Glomerular endothelial cell (primary cell): ENCODE measurements around the gene IL17RA. TPM values are rescaled to one million over a fixed set of nuclear protein-coding genes. Genes with fewer than 3 reads are reported as not detected.

Experiments used
- DNase-seq: peaks from one replicate; pipeline ENCODE4 v3.0.0-alpha.2; 2011; ENCODE audit warnings: low read depth, low spot score; ENCODE audit errors: extremely low read depth
- total RNA-seq: library from RNA; depleted of rRNA; stranded (reverse); fragments of >200 nt; gene quantifications from 2 replicates; pipeline ENCODE4 v1.2.3, GENCODE V29; 2015

The IL17RA gene
- total RNA-seq, 1 donor from 2014 or later, result 27.9 TPM

- no peak for DNase-seq
Observed at GRCh38 chr22:17105143-17106129, 20.6 kb downstream of the IL17RA start.

GRCh38 chr22:17106161-17106784, 21.5 kb downstream of the IL17RA start:
- no peak for DNase-seq

- DNase-seq, result no peak
Observed at GRCh38 chr22:17106785-17107546, 22.2 kb downstream of the IL17RA start.

GRCh38 chr22:17107547-17107810, 22.7 kb downstream of the IL17RA start:
- no peak for DNase-seq

- DNase-seq, result no peak
Observed at GRCh38 chr22:17108256-17109112, 23.7 kb downstream of the IL17RA start.

GRCh38 chr22:17109113-17109865, 24.5 kb downstream of the IL17RA start:
- no peak for DNase-seq

- no peak for DNase-seq
Observed at GRCh38 chr22:17109976-17110375, 25.2 kb downstream of the IL17RA start.

- no peak for DNase-seq
Observed at GRCh38 chr22:17110791-17111550, 26.2 kb downstream of the IL17RA start.

GRCh38 chr22:17112491-17113042, 27.8 kb downstream of the IL17RA start:
- DNase-seq, result no peak

GRCh38 chr22:17113600-17113999, 28.8 kb downstream of the IL17RA start:
- no peak for DNase-seq

- no peak for DNase-seq
Observed at GRCh38 chr22:17114173-17114897, 29.5 kb downstream of the IL17RA start.

GRCh38 chr22:17114898-17115235, 30.1 kb downstream of the IL17RA start:
- no peak for DNase-seq

- no peak for DNase-seq
Observed at GRCh38 chr22:17115236-17115635, 30.4 kb downstream of the IL17RA start.

- DNase-seq, result no peak
Observed at GRCh38 chr22:17115945-17116565, 31.3 kb downstream of the IL17RA start.

GRCh38 chr22:17116572-17117330, 32.0 kb downstream of the IL17RA start:
- no peak for DNase-seq

- DNase-seq, result no peak
Observed at GRCh38 chr22:17117400-17117799, 32.6 kb downstream of the IL17RA start.

- no peak for DNase-seq
Observed at GRCh38 chr22:17117890-17118289, 33.1 kb downstream of the IL17RA start.
